Astrocyte (in vitro differentiated cells and primary cell): ENCODE results near the gene CREB1.

Source experiments
- EZH2 ChIP-seq: IDR thresholded peaks from 2 replicates; pipeline ENCODE4 v1.6.1; 2012; ENCODE audit warnings: mild to moderate bottlenecking, low read length, inconsistent platforms; ENCODE audit not compliant: insufficient read depth
- TF ChIP-seq, protein P1 (sequence below): IDR thresholded peaks from 2 replicates; pipeline ENCODE4 v1.5.1; 2011; ENCODE audit warnings: low read depth, mild to moderate bottlenecking, inconsistent platforms, low read length, moderate library complexity; ENCODE audit not compliant: insufficient read depth

DNA sequence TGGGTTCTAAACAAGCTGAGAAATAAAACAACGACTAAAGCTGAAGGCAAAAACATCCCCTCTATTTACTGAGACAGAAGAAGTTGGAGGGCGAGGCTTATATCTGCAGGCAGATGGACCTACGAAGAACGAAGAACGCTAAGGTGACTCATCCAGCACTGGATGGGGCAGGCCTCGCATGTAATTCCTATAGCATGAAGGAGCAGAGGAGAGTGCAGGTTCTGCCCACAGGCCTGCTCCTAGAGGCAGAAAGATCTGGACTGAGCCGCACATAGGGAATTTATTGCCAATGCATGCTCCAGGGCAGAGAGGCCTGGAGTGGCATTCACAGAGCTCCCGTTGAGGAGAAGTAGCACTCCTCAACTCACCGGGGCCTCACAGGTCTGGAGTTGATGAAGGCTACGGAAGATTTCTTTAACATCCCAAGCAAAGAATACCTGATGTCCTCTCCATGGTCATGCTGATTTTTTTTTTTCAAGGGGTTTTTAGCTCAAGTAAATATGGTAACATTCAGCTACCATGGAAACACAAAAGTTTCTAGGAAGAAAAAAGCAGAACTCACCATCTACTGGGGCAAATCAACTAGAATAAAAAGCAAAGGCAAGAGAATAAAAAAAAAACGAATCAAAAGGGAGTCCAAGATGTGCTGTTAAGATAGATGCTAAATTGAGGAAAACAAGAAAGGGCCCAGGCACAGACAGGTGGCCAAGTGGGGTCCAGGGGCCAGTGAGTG lies 105.9 kb downstream of the CREB1 start:
- TF ChIP-seq, protein P1, sequence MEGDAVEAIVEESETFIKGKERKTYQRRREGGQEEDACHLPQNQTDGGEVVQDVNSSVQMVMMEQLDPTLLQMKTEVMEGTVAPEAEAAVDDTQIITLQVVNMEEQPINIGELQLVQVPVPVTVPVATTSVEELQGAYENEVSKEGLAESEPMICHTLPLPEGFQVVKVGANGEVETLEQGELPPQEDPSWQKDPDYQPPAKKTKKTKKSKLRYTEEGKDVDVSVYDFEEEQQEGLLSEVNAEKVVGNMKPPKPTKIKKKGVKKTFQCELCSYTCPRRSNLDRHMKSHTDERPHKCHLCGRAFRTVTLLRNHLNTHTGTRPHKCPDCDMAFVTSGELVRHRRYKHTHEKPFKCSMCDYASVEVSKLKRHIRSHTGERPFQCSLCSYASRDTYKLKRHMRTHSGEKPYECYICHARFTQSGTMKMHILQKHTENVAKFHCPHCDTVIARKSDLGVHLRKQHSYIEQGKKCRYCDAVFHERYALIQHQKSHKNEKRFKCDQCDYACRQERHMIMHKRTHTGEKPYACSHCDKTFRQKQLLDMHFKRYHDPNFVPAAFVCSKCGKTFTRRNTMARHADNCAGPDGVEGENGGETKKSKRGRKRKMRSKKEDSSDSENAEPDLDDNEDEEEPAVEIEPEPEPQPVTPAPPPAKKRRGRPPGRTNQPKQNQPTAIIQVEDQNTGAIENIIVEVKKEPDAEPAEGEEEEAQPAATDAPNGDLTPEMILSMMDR, result no peak
- no peak for TF ChIP-seq EZH2
